Stimulated activated CD4-positive, alpha-beta T cell treated with anti-CD3 and anti-CD28 coated beads, Interleukin-15, amount 100 ng/mL, for 48 hours (primary cell): Measurements from ENCODE around the gene TMEM117.

Experiments used
- DNase-seq, 2 donors: peaks; one replicate each; pipeline ENCODE4 v3.0.0-alpha.2; 2020; ENCODE audit warnings: low read depth in 2 of 2

The TMEM117 gene

GRCh38 chr12:43883748-43884147, 47.9 kb downstream of the TMEM117 start:
- no peak for DNase-seq

- DNase-seq = no peak
These were observed 49.0 kb downstream of the TMEM117 start for GRCh38 chr12:43884683-43885410.

- DNase-seq = no peak
These were observed 51.5 kb downstream of the TMEM117 start for GRCh38 chr12:43887397-43887796.

GRCh38 chr12:43891856-43892574, 56.1 kb downstream of the TMEM117 start:
- DNase-seq = no peak

- DNase-seq = no peak
These were observed 57.8 kb downstream of the TMEM117 start for GRCh38 chr12:43893670-43894069.

GRCh38 chr12:43895580-43896206, 59.8 kb downstream of the TMEM117 start:
- no peak for DNase-seq

GRCh38 chr12:43896496-43896895, 60.6 kb downstream of the TMEM117 start:
- no peak for DNase-seq

- DNase-seq = no peak
These were observed 62.6 kb downstream of the TMEM117 start for GRCh38 chr12:43898474-43898873.

GRCh38 chr12:43899574-43899973, 63.7 kb downstream of the TMEM117 start:
- no peak for DNase-seq

GRCh38 chr12:43903686-43904085, 67.8 kb downstream of the TMEM117 start:
- no peak for DNase-seq

GRCh38 chr12:43912859-43913258, 77.0 kb downstream of the TMEM117 start:
- no peak for DNase-seq

- no peak for DNase-seq
These were observed 78.5 kb downstream of the TMEM117 start for GRCh38 chr12:43914391-43914790.

GRCh38 chr12:43914923-43915468, 79.1 kb downstream of the TMEM117 start:
- DNase-seq = no peak

GRCh38 chr12:43917896-43918295, 82.0 kb downstream of the TMEM117 start:
- no peak for DNase-seq

GRCh38 chr12:43921666-43922337, 85.9 kb downstream of the TMEM117 start:
- no peak for DNase-seq

- no peak for DNase-seq
These were observed 94.2 kb downstream of the TMEM117 start for GRCh38 chr12:43930032-43930431.

GRCh38 chr12:43931187-43931586, 95.3 kb downstream of the TMEM117 start:
- DNase-seq = no peak

GRCh38 chr12:43935581-43935980, 99.7 kb downstream of the TMEM117 start:
- DNase-seq = no peak

GRCh38 chr12:43937947-43938346, 102.1 kb downstream of the TMEM117 start:
- no peak for DNase-seq

- no peak for DNase-seq
These were observed 106.5 kb downstream of the TMEM117 start for GRCh38 chr12:43942379-43942778.

GRCh38 chr12:43945983-43946382, 110.1 kb downstream of the TMEM117 start:
- no peak for DNase-seq

- no peak for DNase-seq
These were observed 115.4 kb downstream of the TMEM117 start for GRCh38 chr12:43951286-43951685.
